ENCODE results near the gene SACM1L.

The SACM1L gene

GRCh38 chr3:45765266-45765851 is 76.2 kb downstream of the SACM1L start:
- no peak for DNase-seq (ENCODE audit: low read depth in 3 of 3, low spot score in 1 of 3)

DNA sequence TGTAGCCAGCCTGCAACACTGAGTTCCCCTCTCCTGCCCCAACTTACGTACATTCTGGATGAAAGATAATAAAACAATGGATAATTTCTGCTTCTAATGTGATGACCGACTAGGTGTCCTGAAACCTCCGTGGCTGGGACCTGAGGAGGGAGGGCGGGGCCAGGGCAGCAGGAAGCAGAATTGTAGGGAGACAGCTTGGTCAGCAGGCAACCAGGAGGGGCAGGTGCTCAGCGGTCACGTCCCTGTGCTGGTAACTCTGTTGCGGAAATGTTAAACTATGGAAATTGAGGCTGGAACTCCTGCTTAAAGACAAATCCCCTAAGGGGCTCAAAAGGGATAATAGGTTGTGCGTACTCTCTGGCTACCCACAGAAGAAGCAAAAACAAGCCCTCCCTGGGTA is 76.8 kb downstream of the SACM1L start:
- DNase-seq (ENCODE audit: low read depth in 3 of 3, low spot score in 1 of 3) = no peak

DNA sequence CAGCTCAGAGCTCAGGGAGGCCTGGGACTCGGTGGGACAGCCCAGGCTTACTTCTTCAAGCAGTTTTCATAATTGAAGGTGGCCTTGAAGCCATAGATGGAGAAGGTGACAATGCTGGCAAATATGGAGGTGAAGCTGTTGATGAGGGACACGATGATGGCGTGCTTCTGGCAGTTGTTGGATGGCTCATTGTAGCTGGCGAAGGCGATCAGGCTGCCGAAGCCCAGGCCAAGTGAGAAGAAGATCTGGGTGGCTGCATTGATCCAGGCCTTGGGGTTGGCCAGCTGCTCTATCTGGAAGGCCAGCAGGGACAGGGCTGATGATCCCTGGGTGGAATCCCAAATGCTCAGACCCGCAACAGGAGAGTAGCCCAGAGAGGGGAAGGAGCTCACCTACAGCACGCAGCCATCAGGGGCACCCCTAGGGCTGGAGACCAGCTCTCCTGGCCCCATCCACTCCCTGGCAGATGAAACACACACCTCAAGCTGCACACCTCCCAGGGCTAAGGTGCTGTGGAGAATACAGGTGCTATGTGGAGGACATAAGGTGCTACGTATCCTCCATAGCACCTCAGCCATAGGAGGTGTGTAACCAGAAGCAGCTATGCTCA is 82.1 kb downstream of the SACM1L start:
- DNase-seq (ENCODE audit: low read depth in 3 of 3, low spot score in 1 of 3) = no peak

DNA sequence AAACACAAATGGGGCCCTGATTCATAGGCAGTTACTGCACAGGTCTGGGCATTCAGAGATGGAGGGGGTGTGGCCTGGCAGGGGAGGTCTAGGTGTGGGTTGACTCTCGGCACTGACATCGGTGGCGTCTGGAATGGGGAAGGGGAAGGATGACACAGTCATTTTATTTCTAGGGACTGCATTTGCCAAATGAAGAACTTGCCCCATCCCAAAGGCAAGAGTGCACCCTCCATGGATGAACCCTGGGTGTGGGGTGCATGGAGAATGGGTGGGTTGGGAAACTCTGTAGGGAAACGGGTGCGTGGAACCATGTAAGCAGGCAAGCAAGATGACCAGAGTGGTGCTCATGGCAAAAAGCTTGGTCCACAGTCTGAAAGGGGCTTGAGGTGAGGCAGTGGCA is 82.6 kb downstream of the SACM1L start:
- no peak for DNase-seq (ENCODE audit: low read depth in 3 of 3, low spot score in 1 of 3)

DNA sequence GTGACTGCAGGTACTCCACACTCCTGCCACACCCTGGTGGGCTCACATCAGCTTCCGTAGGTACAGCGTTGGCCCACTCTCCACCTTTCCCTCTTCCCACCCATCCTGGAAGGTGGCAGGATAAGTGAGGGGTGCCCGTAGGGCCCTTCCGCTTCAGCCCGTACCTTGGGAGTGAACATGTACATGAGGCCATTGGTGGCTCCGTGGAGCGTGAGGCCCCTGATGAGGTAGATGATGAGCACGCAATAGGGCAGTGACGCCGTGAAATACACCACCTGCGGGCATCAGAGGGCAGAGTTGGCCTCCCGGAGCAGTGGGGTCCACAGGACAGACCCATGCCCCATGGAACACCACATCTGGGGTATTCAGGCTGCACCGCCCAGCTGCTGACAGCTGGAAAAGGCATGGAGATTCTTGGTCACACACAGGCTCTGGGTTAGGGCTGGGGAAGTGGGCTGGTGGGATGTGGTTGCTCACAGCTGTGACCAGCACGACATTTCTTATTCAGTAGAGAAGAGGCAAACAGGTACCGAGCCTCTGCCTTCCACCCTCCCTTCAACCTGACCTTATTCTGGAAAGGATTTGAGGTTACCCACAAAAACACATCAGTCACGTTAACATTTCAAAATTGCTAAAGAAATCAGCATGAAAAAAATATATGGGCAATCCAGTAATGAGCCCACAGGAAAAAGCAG is 83.3 kb downstream of the SACM1L start:
- DNase-seq (ENCODE audit: low read depth in 3 of 3, low spot score in 1 of 3) = no peak

- no peak for DNase-seq (ENCODE audit: low read depth in 3 of 3, low spot score in 1 of 3)
Observed at GRCh38 chr3:45773072-45773471, 83.9 kb downstream of the SACM1L start.

- no peak for DNase-seq (ENCODE audit: low read depth in 3 of 3, low spot score in 1 of 3)
Observed at GRCh38 chr3:45773714-45774449, 84.7 kb downstream of the SACM1L start.

GRCh38 chr3:45774581-45775521 is 85.7 kb downstream of the SACM1L start:
- no peak for DNase-seq (ENCODE audit: low read depth in 3 of 3, low spot score in 1 of 3)

DNA sequence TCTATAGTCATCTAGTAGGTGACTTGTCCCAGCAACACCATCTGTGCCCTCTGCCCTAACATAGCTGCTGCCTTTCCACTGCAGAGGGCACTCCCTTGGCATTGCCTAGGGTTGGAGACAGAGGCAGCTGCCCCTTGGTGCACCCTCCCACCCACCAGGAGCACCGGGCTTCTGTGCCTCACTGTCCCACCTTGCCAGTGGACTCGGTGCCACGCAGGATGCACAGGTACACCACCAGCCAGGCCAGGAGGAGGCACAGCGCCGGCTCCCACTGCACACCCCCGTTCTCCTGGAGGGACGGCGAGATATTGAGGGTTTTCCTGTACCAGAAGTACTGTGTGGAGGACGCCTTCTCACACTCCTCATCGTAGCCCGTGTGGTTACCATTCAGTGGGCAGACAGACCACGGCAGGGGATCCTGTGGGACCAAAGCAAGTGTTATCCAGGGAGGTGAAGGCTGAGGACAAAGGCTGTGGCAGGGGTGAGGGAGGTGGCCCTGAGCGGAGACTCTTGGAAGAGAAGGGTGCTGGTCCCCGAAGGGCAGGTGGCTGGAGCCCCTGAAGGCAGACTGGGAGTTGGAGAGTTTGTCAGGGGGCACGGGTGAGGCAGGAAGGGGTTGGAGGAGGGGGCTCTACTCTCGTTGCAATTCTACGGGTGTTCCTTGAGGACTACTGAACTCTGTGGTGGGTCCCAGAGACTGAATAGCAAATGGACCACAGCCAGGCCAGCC is 86.5 kb downstream of the SACM1L start:
- no peak for DNase-seq (ENCODE audit: low read depth in 3 of 3, low spot score in 1 of 3)

- no peak for DNase-seq (ENCODE audit: low read depth in 3 of 3, low spot score in 1 of 3)
Observed at GRCh38 chr3:45776301-45776595, 87.1 kb downstream of the SACM1L start.

DNA sequence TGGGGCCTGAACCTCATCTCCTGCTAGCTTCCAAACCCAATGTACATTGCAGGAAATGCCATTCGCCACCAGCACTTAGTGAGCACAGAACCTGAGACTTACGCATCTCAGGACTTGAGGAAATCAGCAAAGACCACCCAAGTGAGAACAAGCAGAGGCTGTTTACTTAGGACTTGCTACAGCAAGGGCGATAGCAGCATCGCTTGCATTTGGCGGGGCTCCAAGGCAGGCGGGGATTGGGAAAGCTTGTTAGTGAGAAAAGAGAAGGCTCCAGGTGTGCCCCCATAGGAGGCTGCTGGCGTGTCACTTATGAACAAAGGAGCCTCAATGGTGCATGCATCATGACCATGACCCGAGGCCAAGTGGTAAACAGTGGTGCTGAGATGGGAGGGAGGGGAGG is 87.4 kb downstream of the SACM1L start:
- DNase-seq (ENCODE audit: low read depth in 3 of 3, low spot score in 1 of 3) = no peak

GRCh38 chr3:45777111-45777745 is 88.0 kb downstream of the SACM1L start:
- DNase-seq (ENCODE audit: low read depth in 3 of 3, low spot score in 1 of 3) = no peak

- no peak for DNase-seq (ENCODE audit: low read depth in 3 of 3, low spot score in 1 of 3)
Observed at GRCh38 chr3:45777746-45778386, 88.7 kb downstream of the SACM1L start.

DNA sequence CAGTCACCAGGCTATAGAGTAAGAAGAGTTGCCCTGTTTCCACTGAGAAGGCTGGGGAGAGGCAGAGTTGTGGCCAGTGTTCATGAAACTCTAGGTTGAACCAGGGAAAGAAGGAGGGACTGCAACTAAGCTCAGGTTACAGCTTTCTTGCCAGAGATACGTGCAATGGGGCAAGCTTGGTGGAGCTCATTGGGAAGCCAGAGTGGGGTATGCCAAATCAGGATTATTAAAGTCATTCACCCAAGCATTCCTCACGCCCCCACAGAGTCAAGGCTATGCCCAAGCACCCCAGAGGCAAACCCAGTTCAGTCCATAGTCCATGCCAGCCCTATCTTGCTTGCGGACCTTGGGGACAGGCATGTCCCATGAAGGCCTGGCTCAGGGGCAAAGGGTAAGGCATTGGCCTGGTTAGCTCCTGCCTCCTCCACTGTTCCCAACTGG is 89.6 kb downstream of the SACM1L start:
- no peak for DNase-seq (ENCODE audit: low read depth in 3 of 3, low spot score in 1 of 3)

GRCh38 chr3:45779746-45780735 is 90.8 kb downstream of the SACM1L start:
- DNase-seq (ENCODE audit: low read depth in 3 of 3, low spot score in 1 of 3) = no peak

DNA sequence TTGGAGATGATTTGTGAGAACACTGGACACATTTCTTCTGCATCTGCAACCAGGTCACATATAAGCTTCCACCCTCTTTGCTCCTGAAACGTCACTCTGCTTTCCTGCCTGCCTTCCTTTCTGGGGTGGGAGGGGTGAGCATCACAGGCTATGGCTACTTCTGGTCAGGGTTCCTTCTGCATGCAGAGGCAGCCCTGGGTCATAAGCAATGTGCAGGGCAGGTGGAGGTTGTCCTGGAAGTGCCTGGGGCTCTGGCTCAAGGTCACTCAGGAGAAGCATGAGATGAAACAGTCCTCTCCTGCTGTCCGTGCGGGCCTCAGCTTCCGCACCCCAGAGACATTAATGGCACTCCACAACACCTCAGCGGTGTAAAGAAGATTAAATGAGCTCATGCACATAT is 92.1 kb downstream of the SACM1L start:
- no peak for DNase-seq (ENCODE audit: low read depth in 3 of 3, low spot score in 1 of 3)

- no peak for DNase-seq (ENCODE audit: low read depth in 3 of 3, low spot score in 1 of 3)
Observed at GRCh38 chr3:45781841-45782240, 92.6 kb downstream of the SACM1L start.

GRCh38 chr3:45782381-45782780 is 93.2 kb downstream of the SACM1L start:
- no peak for DNase-seq (ENCODE audit: low read depth in 3 of 3, low spot score in 1 of 3)

All from stimulated activated CD4-positive, alpha-beta T cell treated with anti-CD3 and anti-CD28 coated beads, TNF-alpha, amount 100 ng/mL, for 1 hour (primary cell).